Measurements from ENCODE around the gene TMEM9.

The TMEM9 gene
- total RNA-seq = 4.1 to 18.8 (median 12.1) reads per million in 17 experiments

DNA sequence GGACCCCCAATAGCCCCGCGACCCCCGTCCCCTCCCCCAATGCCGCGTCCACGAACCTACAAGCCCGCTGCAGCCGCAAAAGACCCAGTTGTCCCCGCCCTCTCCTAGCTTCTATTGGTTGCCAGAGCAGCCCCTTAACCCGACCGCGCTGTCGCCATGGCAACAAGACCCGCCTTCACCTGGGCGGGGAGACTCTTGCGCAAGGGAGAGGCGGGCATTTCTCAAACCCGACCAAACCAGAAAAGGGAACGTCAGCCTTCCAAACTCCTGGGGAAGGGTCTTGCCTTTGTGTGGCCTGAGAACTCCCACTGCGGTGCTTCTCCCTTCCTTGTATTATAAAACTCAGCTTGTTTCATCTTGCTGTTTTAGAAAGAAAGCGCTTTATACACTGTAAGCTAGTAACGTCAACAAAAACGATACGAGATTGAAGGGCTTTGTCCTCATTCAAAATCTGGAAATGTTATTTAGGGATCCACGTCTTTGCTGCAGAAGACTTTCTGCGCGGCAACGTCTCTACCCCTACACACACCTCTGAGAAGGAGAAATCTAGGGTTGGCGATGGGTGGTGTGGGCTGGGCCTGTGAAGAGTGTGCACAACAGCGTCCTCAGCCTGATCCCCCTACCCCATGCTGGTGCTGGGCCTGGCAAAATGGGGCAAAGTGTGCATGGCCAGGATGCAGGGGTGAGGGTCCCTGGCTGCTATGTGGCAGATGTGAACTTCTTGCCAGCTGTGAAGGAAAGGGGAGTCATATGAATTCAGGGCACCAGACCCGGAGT, at the start of gene TMEM9:
TSS of gene TMEM9 (minus strand) at position 86 of the 777 bp plus-strand sequence. CDS start 551 bp downstream, outside the sequence.
- peak; percentile 95 to 97 (median 97) for DNase-seq

DNA sequence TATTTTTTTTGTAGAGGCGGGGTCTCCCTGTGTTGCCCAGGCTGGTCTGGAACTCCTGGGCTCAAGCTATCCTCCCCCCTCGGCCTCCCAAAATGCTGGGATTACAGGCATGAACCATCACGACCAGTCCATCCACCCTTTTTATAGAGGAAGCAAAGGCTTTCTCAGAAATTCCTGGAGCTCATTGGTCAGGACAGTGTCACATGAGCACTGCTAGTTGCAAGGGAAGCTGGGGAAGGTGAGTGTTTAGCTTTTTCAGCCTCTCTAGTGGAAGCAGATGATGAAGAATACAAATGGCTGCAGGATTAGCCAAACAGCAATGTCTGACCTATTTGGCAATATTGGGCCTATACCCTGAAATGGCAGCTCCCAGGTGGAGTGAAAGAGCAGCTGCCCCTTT, 44.3 kb upstream of the TMEM9 start:
- DNase-seq = no peak

DNA sequence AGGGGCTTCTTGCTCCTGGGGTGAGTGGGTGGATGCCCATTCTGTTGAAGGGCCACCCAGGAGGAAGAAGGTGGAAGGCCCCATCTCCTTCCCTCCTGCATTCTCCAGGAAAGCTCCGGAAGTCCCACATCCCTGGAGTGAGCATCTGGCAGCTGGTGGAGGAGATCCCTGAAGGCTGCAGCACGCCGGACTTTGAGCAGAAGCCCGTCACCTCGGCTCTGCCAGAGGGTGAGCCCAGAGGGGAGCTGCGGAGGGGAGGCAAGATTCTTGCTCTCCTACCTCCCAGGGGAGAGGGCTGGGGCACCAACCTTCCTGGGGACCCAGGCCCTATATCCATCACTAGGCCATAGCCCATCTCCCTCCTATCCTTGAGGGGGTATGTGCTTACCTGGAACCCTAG, 39.8 kb upstream of the TMEM9 start:
- no peak for DNase-seq

DNA sequence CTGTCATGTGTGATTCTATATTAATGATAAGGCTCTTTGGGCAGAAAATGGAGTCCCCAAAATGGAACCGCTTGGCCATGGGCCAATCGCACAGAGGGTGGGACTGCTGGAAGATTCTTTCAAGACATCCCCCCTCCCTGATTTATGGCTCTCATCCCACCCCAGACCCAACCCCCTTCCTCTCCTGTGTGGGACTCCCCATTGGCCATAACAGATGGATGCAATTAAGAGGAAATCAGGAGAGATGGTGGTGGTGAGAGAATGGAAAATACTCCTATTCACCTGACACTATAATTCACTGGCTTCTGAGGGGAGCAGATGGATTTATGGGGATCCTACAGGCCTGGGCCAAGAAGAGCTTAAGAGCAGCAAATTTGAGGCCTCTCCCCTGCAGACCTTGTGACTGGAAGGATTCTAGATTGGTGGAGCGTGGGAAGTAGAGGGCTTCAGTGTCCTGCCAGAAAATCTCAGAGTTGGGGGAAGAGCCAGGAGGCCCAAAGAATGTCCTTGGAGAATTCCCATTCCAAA, 38.1 kb upstream of the TMEM9 start:
- DNase-seq = no peak

DNA sequence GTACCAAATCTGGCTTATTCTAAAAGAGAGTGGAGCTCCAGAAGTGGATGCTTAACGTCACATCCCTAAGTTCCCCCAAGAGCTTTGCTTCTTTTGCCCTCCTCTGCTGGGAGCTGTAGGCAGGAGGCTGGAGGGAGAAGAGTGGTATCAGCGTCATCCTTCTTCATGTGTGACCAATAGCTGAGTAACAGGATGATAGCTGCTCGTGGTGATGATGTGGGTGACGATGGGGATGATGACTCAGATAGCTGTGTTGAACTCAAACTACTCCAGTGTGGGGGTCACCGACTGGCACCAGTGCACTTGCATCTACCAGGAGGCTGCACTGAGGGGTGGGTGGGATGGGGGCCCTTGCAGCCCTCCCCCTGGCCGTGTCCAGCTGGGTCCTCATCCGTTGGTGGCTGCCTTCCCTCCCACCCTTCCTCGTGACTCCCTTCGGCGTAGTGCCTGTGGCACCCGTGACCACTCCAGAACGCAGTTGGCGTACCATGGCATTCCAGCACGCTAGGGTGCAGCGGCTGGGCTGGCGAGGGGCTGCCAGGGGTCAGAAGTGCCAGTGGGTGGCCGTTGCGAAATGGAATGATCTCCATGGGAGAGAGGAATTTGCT, 37.5 kb upstream of the TMEM9 start:
- DNase-seq = peak; percentile 61 to 79 (median 62)

DNA sequence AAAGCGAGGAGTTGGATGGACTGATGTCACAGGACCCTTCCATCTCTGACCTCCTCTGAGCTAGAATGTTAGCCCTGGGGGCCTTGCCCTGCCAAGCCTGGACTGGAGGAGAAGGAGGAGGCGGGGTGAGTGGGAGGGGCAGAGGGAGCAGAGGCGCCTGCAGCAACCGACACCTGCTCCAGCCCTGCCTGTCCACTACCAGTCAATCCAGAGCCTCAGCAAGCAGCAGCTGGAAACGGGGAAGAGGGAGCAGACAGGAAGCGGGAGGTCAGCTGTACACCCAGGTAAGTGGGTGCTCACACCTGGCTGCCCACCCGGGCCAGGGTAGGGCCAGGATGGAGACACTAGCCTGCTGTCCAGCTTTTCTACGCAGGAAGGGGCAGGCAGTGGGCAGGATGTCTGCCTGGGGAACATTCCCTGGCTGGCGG, 36.4 kb upstream of the TMEM9 start, which contains the start of gene IGFN1:
TSS of gene IGFN1 (plus strand) at position 201 of the 428 bp plus-strand sequence. CDS start 2,470 bp downstream, outside the sequence.
- DNase-seq = no peak

DNA sequence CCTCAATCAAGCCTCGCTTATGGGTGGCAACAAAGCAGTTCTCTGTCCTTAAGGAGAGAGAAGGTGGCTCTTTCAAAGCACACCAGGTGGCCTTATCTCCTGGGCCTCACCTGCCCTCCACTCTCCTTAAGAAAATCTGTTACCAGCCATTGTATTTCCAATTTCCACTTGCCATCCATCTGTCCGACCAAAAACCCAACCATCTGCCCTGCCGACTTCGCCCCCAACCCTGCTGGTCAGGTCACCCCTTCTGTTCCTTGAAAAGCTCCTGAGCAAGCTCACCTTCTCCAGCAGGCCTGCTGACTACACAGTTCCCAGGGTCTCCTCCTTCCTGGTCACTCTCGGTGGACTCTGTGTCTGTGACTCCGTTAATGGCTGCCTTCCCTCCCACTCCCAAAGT, 35.7 kb upstream of the TMEM9 start:
- DNase-seq = no peak

DNA sequence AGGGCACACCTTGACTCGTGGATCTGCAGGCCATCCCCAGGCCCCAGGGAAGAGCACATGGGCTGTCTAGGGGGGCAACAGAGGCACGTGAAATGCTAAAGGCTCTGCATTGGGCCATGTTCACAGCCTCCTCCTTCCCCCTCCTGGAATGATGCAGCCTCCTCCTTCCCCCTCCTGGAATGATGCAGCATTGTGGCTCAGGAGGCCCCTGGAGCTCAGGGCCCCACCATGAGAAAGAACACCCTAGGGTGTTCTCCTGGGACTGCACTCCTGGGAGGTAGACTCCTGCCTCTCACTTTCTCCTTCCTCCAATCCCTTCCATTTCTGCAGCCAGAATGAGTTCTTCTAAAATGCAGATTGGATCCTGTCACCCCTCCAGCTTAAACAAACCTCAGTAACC, 34.8 kb upstream of the TMEM9 start:
- DNase-seq = no peak

DNA sequence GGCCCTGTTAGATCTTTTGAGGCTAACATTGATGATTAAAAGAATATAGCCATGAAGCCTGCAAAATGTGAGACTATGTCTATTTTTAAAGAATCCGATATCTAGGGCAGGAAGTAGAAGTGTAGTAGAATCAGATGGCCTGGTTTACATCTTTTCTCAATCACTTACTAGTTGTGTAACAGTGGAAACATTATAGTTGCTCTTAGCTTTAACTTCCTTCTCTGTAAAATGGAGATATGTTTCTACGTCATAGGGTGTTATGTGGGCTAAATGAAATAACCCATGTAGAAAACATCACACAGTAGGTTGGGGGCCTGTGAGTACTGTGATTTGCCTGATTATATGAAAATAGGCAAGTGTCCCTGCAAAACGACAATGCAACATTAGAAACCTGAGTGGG, 31.9 kb upstream of the TMEM9 start:
- peak in 2 of 4 experiments; percentile 63 to 78 for DNase-seq

DNA sequence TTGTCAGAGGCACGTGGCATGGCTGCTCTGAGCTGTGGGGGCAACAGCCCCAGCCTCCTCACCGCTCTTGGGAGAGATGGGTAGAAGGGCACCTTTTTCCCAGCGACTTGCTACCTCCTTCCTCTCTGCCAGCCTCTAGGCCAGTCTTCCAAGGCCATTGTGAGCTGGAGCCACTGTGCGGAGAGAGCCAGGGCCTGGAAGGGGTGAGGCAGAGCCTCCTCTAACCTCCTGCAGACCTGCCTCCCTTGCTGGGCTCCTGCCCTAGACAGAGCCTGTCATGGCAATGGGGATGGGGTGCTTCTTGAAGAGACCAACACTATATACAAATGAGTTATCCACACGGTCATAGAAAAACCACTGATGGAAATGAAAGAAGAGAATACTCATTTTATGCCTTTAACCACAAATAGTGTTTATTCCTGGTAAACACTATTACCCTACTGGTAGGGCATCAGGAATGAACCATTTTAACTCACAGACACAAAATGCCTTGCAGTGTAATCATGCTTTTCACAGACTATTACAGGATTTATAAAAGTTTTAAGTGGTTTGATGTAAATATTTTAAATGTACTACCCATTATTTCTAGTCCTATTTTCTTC, 31.4 kb upstream of the TMEM9 start:
- DNase-seq = no peak

DNA sequence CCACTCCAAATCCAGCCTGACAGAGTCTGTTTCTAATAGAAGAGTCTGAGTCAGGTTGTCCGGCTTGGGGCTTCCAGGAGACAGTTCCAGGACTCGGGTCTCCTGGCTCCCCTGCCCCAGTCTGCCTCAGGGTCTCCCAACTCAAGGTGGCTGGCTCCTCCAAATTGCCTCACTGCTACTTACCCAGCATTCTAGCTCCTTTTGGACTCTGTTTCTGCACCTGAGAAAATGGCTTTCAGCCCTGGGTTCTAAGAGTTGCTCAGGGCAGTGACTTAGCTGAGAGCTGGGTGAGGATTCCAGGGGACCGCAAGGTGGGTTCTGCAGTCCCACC, 30.8 kb upstream of the TMEM9 start:
- no peak for DNase-seq

DNA sequence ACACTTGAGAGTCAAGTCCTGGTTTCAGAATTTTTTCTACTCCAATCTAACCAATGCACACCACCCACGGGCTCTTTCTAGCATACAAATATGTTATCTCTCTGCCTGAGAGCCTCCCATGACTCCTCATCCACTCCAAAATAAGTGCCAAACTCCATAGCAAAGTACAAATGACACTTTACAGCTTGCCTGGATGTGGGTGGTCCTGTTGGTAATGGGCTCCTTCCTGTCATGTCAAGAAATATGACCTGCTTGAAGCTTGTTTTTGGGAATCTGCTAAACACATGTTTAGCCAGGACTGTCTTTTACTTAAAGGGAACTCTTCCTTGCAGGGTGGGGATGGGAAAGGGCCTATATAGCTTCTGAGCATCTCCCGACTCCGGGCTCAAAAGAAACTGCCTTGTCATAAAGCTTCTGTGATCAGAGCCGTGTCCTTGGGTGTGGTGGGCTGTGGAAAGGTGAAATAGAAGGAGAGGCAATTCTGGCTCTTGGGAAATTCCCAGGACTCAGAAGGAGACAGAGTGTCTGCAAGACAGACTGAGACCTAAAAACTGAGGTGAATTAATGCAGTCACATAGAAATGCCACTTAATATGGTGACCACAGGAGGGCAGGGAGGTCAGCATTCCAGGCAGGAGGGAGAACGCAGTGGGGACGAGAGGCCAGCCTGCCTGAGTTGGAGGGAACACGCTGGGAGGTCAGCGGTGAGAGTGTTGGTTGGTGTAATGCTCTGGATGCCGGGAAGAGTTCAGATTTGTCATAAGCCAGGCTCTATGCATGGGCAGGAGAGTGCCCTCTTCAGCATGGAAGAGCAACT, 30.2 kb upstream of the TMEM9 start:
- DNase-seq = peak in 3 of 4 experiments; percentile 31 to 36 (median 35)

DNA sequence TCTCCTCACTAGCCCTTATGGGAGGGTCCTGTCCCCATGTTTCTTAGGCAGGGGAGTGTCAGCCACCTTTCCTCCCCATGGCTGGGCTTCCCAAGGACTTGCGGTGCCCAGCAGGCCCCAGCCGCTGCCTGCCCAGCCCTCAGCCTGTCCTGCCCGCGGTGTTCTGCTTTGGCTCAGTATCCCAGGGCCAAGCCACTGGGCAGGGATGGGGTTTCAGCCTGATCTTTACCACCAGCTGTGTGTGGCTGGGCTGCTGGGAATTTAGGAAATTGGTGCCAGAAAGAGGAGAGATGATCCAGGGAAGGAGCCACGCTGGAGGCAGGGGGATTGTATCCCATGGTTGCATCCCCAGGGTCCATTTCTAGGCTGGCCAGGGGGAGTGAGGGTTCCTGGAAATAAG, 29.5 kb upstream of the TMEM9 start:
- no peak for DNase-seq

DNA sequence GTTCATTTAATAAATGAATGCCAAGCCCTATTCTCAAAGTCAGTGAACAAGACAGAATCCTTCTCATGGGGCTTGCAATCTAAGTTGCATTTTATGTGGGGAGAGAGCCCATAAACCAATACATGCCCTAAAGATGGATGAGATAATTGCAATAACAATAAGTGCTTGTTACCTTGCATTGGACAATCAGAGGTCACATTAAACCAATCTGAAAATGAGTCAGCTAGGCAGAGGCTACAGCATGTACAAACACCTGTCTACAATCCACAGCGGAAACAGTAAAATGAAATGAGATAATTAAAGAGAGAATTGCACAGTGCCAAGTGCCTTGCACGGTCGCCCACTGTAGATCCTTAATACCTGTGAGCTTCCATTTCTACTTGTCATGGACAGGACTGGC, 28.9 kb upstream of the TMEM9 start:
- DNase-seq = no peak

DNA sequence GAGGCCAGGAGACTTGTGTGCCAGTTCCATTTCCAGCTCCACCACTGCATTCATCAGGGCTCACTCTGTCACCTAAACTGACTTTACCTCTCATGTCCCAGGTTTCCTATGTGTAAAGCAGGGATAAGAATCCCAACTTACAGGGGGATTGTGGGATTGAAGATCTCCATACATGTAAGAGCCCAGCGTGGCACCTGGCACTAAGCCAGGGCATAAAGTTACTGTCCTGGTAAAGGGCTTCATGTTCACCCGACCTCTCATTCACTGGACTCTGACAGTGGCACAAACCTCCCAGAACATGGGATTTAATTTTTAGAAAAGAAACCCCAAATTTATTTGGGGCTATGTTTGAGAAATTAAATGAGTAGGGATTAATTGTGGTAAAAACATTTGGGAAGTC, 27.5 kb upstream of the TMEM9 start:
- DNase-seq = no peak

DNA sequence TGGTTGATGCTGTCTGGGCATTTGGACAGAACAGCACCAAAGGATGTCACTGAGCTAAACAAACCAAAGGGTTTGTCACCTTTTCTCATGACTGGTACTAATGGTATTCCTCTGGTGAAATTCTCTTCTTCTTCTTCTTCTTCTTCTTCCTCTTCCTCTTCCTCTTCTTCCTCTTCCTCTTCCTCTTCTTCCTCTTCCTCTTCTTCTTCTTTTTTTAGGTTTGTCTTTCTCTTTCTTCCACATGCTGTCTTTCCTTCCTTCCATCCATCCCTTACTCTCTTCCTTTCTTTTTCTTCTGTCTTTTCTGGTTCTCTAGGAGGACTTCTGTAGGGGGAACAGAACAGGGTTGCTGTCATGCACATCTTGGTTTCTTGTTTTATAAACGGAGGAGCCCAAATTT, 27.0 kb upstream of the TMEM9 start:
- peak in 2 of 4 experiments; percentile 16 to 20 for DNase-seq

DNA sequence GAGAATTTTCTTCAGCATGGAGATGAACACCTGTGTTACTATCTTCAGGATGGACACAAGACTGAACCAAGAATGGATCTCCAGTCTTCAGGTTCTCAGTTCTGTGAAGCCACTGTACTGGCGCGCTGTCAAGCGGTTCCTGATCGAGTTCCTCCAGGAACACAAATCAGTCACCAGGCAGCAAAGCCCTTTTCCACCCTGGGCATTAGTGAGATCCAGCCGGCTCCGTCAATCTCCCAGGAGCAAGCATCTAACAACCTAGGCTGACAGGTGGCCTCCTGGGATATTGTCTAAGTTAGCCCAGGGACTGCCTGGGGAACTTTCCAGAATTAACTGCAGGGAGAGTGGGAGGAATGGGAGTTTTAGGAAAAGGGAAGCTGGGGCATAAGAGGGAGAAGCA, 26.6 kb upstream of the TMEM9 start:
- no peak for DNase-seq

DNA sequence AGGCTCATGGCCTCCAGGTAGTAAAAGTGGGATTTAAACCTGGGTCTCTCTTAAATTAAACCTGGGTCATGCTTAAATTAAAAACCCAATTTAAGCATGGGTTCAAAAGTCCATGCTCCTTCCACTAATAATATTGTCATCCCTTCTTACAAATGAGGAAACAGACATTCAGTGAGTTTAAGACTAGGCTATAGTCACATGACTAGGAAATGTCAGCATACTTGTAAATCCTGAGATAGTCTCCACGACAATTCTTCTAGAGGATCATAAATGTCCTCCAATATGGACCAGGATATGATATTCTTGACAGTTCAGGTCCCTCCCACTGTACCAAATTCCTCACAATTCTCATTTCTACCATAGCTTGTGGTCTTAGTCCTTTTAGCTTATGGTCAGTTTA, 25.9 kb upstream of the TMEM9 start:
- DNase-seq = peak in 2 of 4 experiments; percentile 33 to 50

DNA sequence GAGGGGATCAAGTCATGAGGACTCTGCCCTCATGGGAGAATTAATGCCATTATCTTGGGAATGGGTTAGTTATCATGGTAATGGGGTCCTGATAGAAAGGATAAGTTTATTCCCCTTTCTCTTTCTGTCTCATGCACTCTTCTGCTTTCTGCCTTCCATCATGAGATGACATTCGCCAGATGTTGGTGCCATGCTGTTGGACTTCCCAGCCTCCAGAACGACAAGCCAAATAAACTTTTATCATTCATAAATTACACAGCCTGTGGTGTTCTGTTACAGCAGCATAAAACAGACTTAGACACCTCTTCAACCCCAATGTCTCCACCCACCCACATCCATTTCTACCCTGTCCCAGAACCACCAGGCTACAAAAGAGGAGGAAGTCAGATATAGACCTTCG, 24.4 kb upstream of the TMEM9 start:
- no peak for DNase-seq

DNA sequence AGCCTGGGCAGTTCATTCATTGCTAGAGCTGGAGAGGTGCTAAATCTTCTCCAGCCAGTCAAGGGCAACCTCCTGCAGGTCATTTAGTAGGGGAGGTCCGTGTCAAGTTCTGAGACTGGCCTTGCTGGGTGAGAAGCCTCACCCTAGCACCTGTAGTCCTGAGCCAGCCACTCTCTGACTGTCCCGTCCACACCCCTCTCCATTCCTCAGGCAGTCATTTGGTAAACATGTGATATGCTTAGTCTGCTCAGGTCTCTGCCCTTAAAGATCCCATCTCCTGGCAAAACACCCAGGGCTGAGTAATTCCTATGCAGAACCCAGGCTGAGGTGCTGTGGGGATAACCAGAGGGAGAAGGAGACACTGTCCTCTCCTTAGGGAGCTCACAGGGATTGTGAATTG, 22.7 kb upstream of the TMEM9 start:
- DNase-seq = no peak

DNA sequence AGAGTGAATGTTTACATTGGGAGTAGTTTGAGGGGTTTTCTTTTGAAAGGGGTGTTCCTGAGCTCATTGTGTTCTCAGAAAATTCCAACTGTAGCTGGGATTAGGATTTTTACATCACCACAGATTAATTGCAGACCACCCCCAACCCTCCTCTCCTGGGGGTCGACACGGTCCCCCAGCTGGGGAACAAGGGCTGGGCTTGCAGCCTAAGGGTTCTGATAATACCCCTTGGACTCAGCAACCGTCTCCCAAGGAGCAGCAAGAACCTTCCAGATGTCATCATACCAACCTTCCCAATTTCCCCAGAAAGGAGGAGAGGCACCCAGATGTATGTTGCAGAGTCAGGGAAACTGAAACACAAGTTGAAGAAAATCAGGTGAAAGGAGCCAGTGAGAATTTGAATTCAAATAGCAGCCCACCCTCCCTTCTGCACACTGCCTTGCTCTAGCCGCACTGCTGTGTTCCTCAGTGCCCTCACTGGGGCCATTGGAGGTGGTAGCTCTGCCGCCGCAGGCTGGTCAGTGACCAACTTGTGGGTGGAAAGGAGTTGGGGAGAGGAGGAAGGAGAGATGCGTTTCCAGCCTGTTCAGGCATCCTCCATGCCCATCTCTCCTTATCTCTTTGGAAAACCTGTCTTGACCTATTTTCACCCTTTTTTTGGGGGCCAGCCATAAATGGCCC, 21.7 kb upstream of the TMEM9 start:
- no peak for DNase-seq

DNA sequence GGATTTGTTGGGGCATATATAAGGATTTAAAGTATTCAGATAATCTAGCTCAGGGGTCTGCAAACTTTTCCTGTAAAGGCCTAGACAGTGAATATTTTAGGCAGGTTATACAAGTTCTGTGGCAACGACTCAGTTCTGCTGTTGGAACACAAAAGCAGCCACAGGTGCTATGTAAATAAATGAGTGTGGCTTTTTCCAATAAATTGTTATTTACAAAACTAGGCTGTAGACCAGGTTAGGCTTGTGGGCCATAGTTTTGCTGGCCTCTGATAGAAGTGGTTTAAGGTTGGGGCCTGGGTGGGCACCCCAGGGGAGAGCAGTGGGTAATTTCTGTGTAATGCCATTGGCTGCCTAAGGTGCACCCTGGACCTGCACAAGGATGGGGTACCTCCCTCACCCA, 19.5 kb upstream of the TMEM9 start:
- no peak for DNase-seq
